H1 (cell line): ENCODE results near the gene RGS16. TPM values are rescaled to one million over a fixed set of nuclear protein-coding genes. Genes with fewer than 3 reads are reported as not detected.

ENCODE experiments used
- CTCF ChIA-PET: fragments of 300-600 bp; sonication (Branson Sonifier 250); formaldehyde crosslinking; loops from one replicate; lab custom pipeline; 2021; ENCODE audit not compliant: partially characterized antibody; lab: Charles Lee
- POLR2A ChIA-PET: fragments of 300-600 bp; sonication (Branson Sonifier 250); formaldehyde crosslinking; loops from one replicate; lab custom pipeline; 2021; ENCODE audit warnings: inconsistent platforms; ENCODE audit not compliant: partially characterized antibody; lab: Charles Lee
- DNase-seq, 2 experiments: peaks; one replicate each; pipeline versions ENCODE4 v3.0.0 to v3.0.0-alpha.2; 2010 to 2022; ENCODE audit warnings: low spot score in 2 of 2, low read depth in 1 of 2, mixed read lengths in 1 of 2
- FAIRE-seq: peaks from 2 replicates; lab custom pipeline; 2011; peaks lifted over from hg19 to GRCh38; lab: Jason Lieb, UNC
- H2AFZ ChIP-seq: 2 replicates; pipeline ENCODE4 v1.8.1; 2012; ENCODE audit warnings: low read length, inconsistent platforms
- H2AK5ac ChIP-seq: 2 replicates; pipeline ENCODE4 v1.6.1; 2013; ENCODE audit warnings: low read depth, low read length
- H2BK120ac ChIP-seq: replicated peaks from 2 replicates; pipeline ENCODE3; 2013; ENCODE audit warnings: low read depth, low read length, inconsistent platforms
- H2BK12ac ChIP-seq: 2 replicates; pipeline ENCODE4 v1.6.1; 2013; ENCODE audit warnings: low read depth, low read length
- H2BK15ac ChIP-seq: 2 replicates; pipeline ENCODE4 v1.6.1; 2013; ENCODE audit warnings: low read length
- H2BK20ac ChIP-seq: 2 replicates; pipeline ENCODE4 v1.6.1; 2013; ENCODE audit warnings: low read length
- H2BK5ac ChIP-seq: 2 replicates; pipeline ENCODE4 v1.6.1; 2013; ENCODE audit warnings: low read depth, low read length
- H3K14ac ChIP-seq: 2 replicates; pipeline ENCODE4 v1.6.1; 2013; ENCODE audit warnings: inconsistent platforms; ENCODE audit not compliant: insufficient read length
- H3K18ac ChIP-seq: 2 replicates; pipeline ENCODE4 v1.6.1; 2013; ENCODE audit warnings: low read length; ENCODE audit errors: extremely low read depth
- H3K23ac ChIP-seq: 2 replicates; pipeline ENCODE4 v1.6.1; 2013; ENCODE audit warnings: inconsistent platforms; ENCODE audit not compliant: insufficient read length
- H3K23me2 ChIP-seq: 2 replicates; pipeline ENCODE4 v1.6.1; 2013; ENCODE audit warnings: low read depth, low read length
- H3K27ac ChIP-seq: 2 replicates; pipeline ENCODE4 v1.6.1; 2011; ENCODE audit warnings: low read depth, low read length, inconsistent platforms
- H3K27me3 ChIP-seq, 4 experiments: replicated peaks in 1 of 4; 1 replicate in 1 of 4; 2 replicates in 3 of 4; pipeline versions ENCODE4 v1.6.1 to v1.8.1; 2011 to 2013; ENCODE audit warnings: low read length in 3 of 4, mild to moderate bottlenecking in 3 of 4, inconsistent platforms in 2 of 4, mixed read lengths in 2 of 4, moderate library complexity in 1 of 4; ENCODE audit not compliant: control insufficient read depth in 3 of 4, insufficient read depth in 3 of 4; ENCODE audit errors: extremely low read depth in 1 of 4
- H3K36me3 ChIP-seq, 4 experiments: 2 replicates each; pipeline versions ENCODE4 v1.6.1 to v1.8.1; 2011 to 2013; ENCODE audit warnings: mild to moderate bottlenecking in 4 of 4, low read length in 3 of 4, moderate library complexity in 2 of 4, control low read depth in 1 of 4, inconsistent platforms in 1 of 4; ENCODE audit not compliant: insufficient read depth in 4 of 4, control insufficient read depth in 2 of 4
- H3K4ac ChIP-seq: replicated peaks from 2 replicates; pipeline ENCODE3; 2013; ENCODE audit warnings: low read length, low read depth, mixed read lengths, inconsistent platforms; ENCODE audit not compliant: insufficient read length
- H3K4me1 ChIP-seq, 4 experiments: replicated peaks in 1 of 4; 1 replicate in 1 of 4; 2 replicates in 3 of 4; pipeline versions ENCODE4 v1.6.1 to v1.8.1; 2011 to 2013; ENCODE audit warnings: low read length in 3 of 4, inconsistent platforms in 2 of 4, mixed read lengths in 1 of 4; ENCODE audit not compliant: insufficient read depth in 4 of 4, control insufficient read depth in 3 of 4
- H3K4me2 ChIP-seq, 2 experiments: 2 replicates each; pipeline versions ENCODE4 v1.6.1 to v1.8.1; 2011 to 2013; ENCODE audit warnings: low read depth in 2 of 2, low read length in 2 of 2, control low read depth in 1 of 2, inconsistent platforms in 1 of 2, mild to moderate bottlenecking in 1 of 2; ENCODE audit not compliant: insufficient read depth in 1 of 2
- H3K4me3 ChIP-seq, 4 experiments: fragments of 200-600, 300-600 bp in 1 of 4; sonication (generic), shearing (Covaris generic), sonication (Bioruptor Twin) in 1 of 4; 2 replicates each; pipeline versions ENCODE4 v1.5.1 to v1.8.1; 2011 to 2016; ENCODE audit warnings: low read length in 4 of 4, low read depth in 3 of 4, control low read depth in 2 of 4, inconsistent platforms in 2 of 4, mild to moderate bottlenecking in 2 of 4, mixed read lengths in 1 of 4, moderate library complexity in 1 of 4; ENCODE audit not compliant: insufficient read depth in 2 of 4; ENCODE audit errors: extremely low read depth in 1 of 4
- H3K56ac ChIP-seq: replicated peaks from 2 replicates; pipeline ENCODE3; 2013; ENCODE audit warnings: low read depth, mild to moderate bottlenecking, mixed read lengths, low read length, inconsistent platforms; ENCODE audit not compliant: insufficient read length
- H3K79me1 ChIP-seq: 2 replicates; pipeline ENCODE4 v1.6.1; 2013; ENCODE audit warnings: low read depth, low read length, control low read depth
- H3K79me2 ChIP-seq, 2 experiments: 2 replicates each; pipeline versions ENCODE4 v1.6.1 to v1.8.1; 2012 to 2013; ENCODE audit warnings: low read length in 2 of 2, mild to moderate bottlenecking in 2 of 2, inconsistent platforms in 1 of 2; ENCODE audit not compliant: insufficient read depth in 2 of 2, control insufficient read depth in 1 of 2
- H3K9ac ChIP-seq, 4 experiments: replicated peaks in 1 of 4; 1 replicate in 1 of 4; 2 replicates in 3 of 4; pipeline versions ENCODE4 v1.6.1 to v1.8.1; 2011 to 2013; ENCODE audit warnings: low read depth in 3 of 4, low read length in 3 of 4, control low read depth in 2 of 4, mild to moderate bottlenecking in 2 of 4, moderate library complexity in 2 of 4, inconsistent platforms in 1 of 4; ENCODE audit errors: extremely low read depth in 1 of 4
- H3K9me3 ChIP-seq, 2 experiments: 2 replicates each; pipeline versions ENCODE4 v1.6.1 to v1.8.1; 2012 to 2013; ENCODE audit warnings: mild to moderate bottlenecking in 2 of 2, moderate library complexity in 2 of 2, control low read depth in 1 of 2, inconsistent platforms in 1 of 2, low read depth in 1 of 2, low read length in 1 of 2, mixed read lengths in 1 of 2; ENCODE audit not compliant: insufficient read depth in 2 of 2
- H4K20me1 ChIP-seq, 2 experiments: replicated peaks in 1 of 2; 2 replicates each; pipeline versions ENCODE3 to v1.8.1; 2011 to 2013; ENCODE audit warnings: inconsistent platforms in 2 of 2, low read length in 2 of 2, mild to moderate bottlenecking in 1 of 2; ENCODE audit not compliant: insufficient read depth in 2 of 2, control insufficient read depth in 1 of 2
- H4K5ac ChIP-seq: 2 replicates; pipeline ENCODE4 v1.6.1; 2013; ENCODE audit warnings: low read length, low read depth, mixed read lengths, inconsistent platforms; ENCODE audit not compliant: insufficient read length
- H4K8ac ChIP-seq: 2 replicates; pipeline ENCODE4 v1.8.0; 2013; ENCODE audit warnings: mild to moderate bottlenecking, moderate library complexity, low read length, inconsistent platforms; ENCODE audit not compliant: insufficient read depth; ENCODE audit errors: extremely low read depth
- H4K91ac ChIP-seq: replicated peaks from 2 replicates; pipeline ENCODE3; 2013; ENCODE audit warnings: low read length, mixed read lengths, inconsistent platforms; ENCODE audit not compliant: insufficient read length
- ATF2 ChIP-seq: IDR thresholded peaks from 2 replicates; pipeline ENCODE4 v1.6.1; 2012; ENCODE audit warnings: low read length, inconsistent platforms
- CREB1 ChIP-seq: IDR thresholded peaks from 2 replicates; pipeline ENCODE4 v1.6.1; 2012; ENCODE audit warnings: inconsistent platforms
- HDAC2 ChIP-seq, 2 experiments: fragments of 300-600 bp in 1 of 2; sonication (generic) in 1 of 2; IDR thresholded peaks; 2 replicates each; pipeline ENCODE4 v1.6.1; 2011 to 2012; ENCODE audit warnings: low read depth in 2 of 2, low read length in 2 of 2, mild to moderate bottlenecking in 2 of 2, moderate library complexity in 2 of 2, borderline replicate concordance in 1 of 2, inconsistent platforms in 1 of 2
- JUN ChIP-seq: IDR thresholded peaks from 2 replicates; pipeline ENCODE4 v1.6.1; 2011; ENCODE audit warnings: low read depth, mild to moderate bottlenecking, improper control_type of control experiment, low read length
- POU5F1 ChIP-seq: IDR thresholded peaks from 2 replicates; pipeline ENCODE4 v1.6.1; 2011; ENCODE audit warnings: low read depth, mild to moderate bottlenecking, low read length, moderate library complexity
- RFX5 ChIP-seq: IDR thresholded peaks from 2 replicates; pipeline ENCODE4 v1.6.1; 2011; ENCODE audit warnings: low read depth, low read length, improper control_type of control experiment, borderline replicate concordance
- RXRA ChIP-seq: IDR thresholded peaks from 2 replicates; pipeline ENCODE4 v1.6.1; 2011; ENCODE audit warnings: low read depth, mild to moderate bottlenecking, low read length, moderate library complexity; ENCODE audit not compliant: insufficient read depth
- TAF1 ChIP-seq: IDR thresholded peaks from 2 replicates; pipeline ENCODE4 v1.6.1; 2011; ENCODE audit warnings: mild to moderate bottlenecking, low read depth, low read length
- TEAD4 ChIP-seq: IDR thresholded peaks from 2 replicates; pipeline ENCODE4 v1.6.1; 2012; ENCODE audit warnings: low read depth, low read length, inconsistent platforms, mixed read lengths
- YY1 ChIP-seq: IDR thresholded peaks from 2 replicates; pipeline ENCODE4 v1.6.1; 2011; ENCODE audit warnings: low read depth, mild to moderate bottlenecking, low read length
- ZNF274 ChIP-seq: IDR thresholded peaks from 2 replicates; pipeline ENCODE4 v1.7.0; 2012; ENCODE audit warnings: low read length, borderline replicate concordance; ENCODE audit errors: extremely low read depth
- WGBS, 2 experiments: shearing (Covaris generic) in 1 of 2; methylation state at CpG; one replicate each; pipeline versions ENCODE4 v1.1.6 to v1.1.7; 2013 to 2015; ENCODE audit warnings: low lambda C conversion rate in 2 of 2, mixed read lengths in 2 of 2, inconsistent platforms in 1 of 2, low coverage in 1 of 2, missing lambda C conversion rate in 1 of 2; ENCODE audit not compliant: insufficient replicate concordance in 2 of 2, insufficient coverage in 1 of 2, insufficient read length in 1 of 2; ENCODE audit errors: extremely low coverage in 1 of 2, missing lambda C conversion rate in 1 of 2; 5-methylcytosine and 5-hydroxymethylcytosine counted together
- polyA plus RNA-seq, 7 experiments: library from polyadenylated mRNA; depleted of rRNA in 3 of 7; stranded (reverse) in 5 of 7; unstranded in 2 of 7; fragments of >200 nt in 5 of 7; fragments of 200-250 nt in 2 of 7; gene quantifications; 1 replicate in 5 of 7; 2 replicates in 1 of 7; 4 replicates in 1 of 7; pipeline versions ENCODE4 v1.2.1 to v1.2.3, GENCODE V29; 2011 to 2013; ENCODE audit warnings: missing spikeins in 2 of 7, mixed read lengths in 2 of 7
- total RNA-seq: library from RNA; stranded (reverse); fragmentation: NEBNext Ultra II Directional; extraction: Animal tissue kit (Norgen Biotek cat#: 25700); gene quantifications from 2 replicates; pipeline ENCODE4 v1.2.1, GENCODE V29; 2021
- TF ChIP-seq, protein P1 (sequence below): IDR thresholded peaks from 2 replicates; pipeline ENCODE4 v1.6.1; 2011; ENCODE audit warnings: low read length, improper control_type of control experiment

RGS16 gene
- total and polyA plus RNA-seq, 2 of the 8 experiments (the other 6 are each of a cell fraction or from before 2014, with no cell fraction given) = 5.7 to 9.8 TPM

GRCh38 chr1:182652933-182653332, 48.7 kb upstream of the RGS16 start:
- DNase-seq (no peak), FAIRE-seq (no peak)
- Histone ChIP-seq H4K5ac (no peak overlapping the region), H4K8ac (no peak overlapping the region), H3K9ac (no peak overlapping the region), H3K27ac (no peak overlapping the region), H4K20me1 (no peaks in the 10 kb centered on the region), H3K4ac (no peak overlapping the region), H2BK120ac (no peak overlapping the region), H3K4me2 (no peak overlapping the region), H3K14ac (no peak overlapping the region), H2BK5ac (no peak overlapping the region), H3K27me3 (no peaks in the 10 kb centered on the region; a peak in 1 of 7 replicates), H2AFZ (no peak overlapping the region), H2BK12ac (no peak overlapping the region), H3K4me1 (no peaks in the 10 kb centered on the region; a peak in 1 of 7 replicates), H3K4me3 (no peak overlapping the region), H3K9me3 (no peaks in the 10 kb centered on the region), H2AK5ac (no peak overlapping the region), H3K23me2 (no peaks in the 10 kb centered on the region), H3K79me1 (no peaks in the 10 kb centered on the region), H2BK20ac (no peak overlapping the region), H3K79me2 (no peaks in the 10 kb centered on the region), H3K56ac (no peak overlapping the region), H4K91ac (no peak overlapping the region), H2BK15ac (no peak overlapping the region), H3K36me3 (no peaks in the 10 kb centered on the region), H3K23ac (no peak overlapping the region), H3K18ac (no peak overlapping the region)
- CTCF ChIA-PET = interaction anchor here (0.7 to 1.2 kb wide), 4 partner anchors 9 to 129 kb away, joined by 3 read pairs; no protein-coding TSS in a partner anchor
- POLR2A ChIA-PET = no interaction called here
- 77% methylated on average over 3 of the region's 3 CpGs; no CpG with 5 or more reads in 1 of the 2 experiments for WGBS, 2 experiments
- TF ChIP-seq JUN (no peak), CREB1 (no peak), HDAC2 (IDR thresholded peaks at IDR 0.05; ENCODE audit: borderline replicate concordance in 1 of 2, low read depth in 2 of 2, low read length in 2 of 2) (no peak), RXRA (no peak), TAF1 (no peak), ZNF274 (no peak), RFX5 (no peak), YY1 (no peak), ATF2 (no peak), TEAD4 (no peak), POU5F1 (no peak)
- TF ChIP-seq, protein P1, sequence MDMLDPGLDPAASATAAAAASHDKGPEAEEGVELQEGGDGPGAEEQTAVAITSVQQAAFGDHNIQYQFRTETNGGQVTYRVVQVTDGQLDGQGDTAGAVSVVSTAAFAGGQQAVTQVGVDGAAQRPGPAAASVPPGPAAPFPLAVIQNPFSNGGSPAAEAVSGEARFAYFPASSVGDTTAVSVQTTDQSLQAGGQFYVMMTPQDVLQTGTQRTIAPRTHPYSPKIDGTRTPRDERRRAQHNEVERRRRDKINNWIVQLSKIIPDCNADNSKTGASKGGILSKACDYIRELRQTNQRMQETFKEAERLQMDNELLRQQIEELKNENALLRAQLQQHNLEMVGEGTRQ = no peak
